Measurements from ENCODE around the gene AP3S2. TPM values are rescaled to one million over a fixed set of nuclear protein-coding genes. Genes with fewer than 3 reads are reported as not detected.

The AP3S2 gene
- total RNA-seq, 1 experiment from 2014 or later = 35.7 TPM

GRCh38 chr15:89899295-89899945, 5.6 kb upstream of the AP3S2 start:
- CTCF ChIA-PET = interaction anchor here (0.6 to 3.2 kb wide), 7 partner anchors 19 to 203 kb away, joined by 3 to 47 read pairs (median 5); partner anchors contain the start of gene IDH2
- POLR2A ChIA-PET = interaction anchor here (1.1 kb wide), 1 partner anchor 13 kb away, joined by 3 read pairs; the partner anchor contains the start of gene ARPIN
- peak overlapping the region; percentile 30; the same call in 1 of the 2 replicates for H3K27ac Mint-ChIP-seq
- no peak overlapping the region for H3K4me3 Mint-ChIP-seq
- no peak for ATAC-seq
- H3K9me3 Mint-ChIP-seq = no peaks in the 10 kb centered on the region
- no peak for DNase-seq (ENCODE audit: low spot score)
- peaks cover 11% of the 10 kb centered on the region for H3K4me1 Mint-ChIP-seq
- no peaks in the 10 kb centered on the region for H3K27me3 Mint-ChIP-seq (ENCODE audit: low read depth)
- H3K36me3 Mint-ChIP-seq = no peaks in the 10 kb centered on the region
- TF ChIP-seq NFYB (CRISPR knock-in tag; conservative IDR thresholded peaks at IDR 0.05; ENCODE audit: low read depth) = no peak
- TF ChIP-seq ZSCAN18 (CRISPR knock-in tag; IDR thresholded peaks at IDR 0.05) = no peak
- no peak for TF ChIP-seq ARID4B (CRISPR knock-in tag; IDR thresholded peaks at IDR 0.05; ENCODE audit: borderline replicate concordance)
- no peak for TF ChIP-seq ZBTB43 (CRISPR knock-in tag; IDR thresholded peaks at IDR 0.05)
- no peak for TF ChIP-seq AR (CRISPR knock-in tag; IDR thresholded peaks at IDR 0.05)
- TF ChIP-seq CDX4 (CRISPR knock-in tag; IDR thresholded peaks at IDR 0.05; ENCODE audit: borderline replicate concordance) = no peak
- TF ChIP-seq, protein P1, sequence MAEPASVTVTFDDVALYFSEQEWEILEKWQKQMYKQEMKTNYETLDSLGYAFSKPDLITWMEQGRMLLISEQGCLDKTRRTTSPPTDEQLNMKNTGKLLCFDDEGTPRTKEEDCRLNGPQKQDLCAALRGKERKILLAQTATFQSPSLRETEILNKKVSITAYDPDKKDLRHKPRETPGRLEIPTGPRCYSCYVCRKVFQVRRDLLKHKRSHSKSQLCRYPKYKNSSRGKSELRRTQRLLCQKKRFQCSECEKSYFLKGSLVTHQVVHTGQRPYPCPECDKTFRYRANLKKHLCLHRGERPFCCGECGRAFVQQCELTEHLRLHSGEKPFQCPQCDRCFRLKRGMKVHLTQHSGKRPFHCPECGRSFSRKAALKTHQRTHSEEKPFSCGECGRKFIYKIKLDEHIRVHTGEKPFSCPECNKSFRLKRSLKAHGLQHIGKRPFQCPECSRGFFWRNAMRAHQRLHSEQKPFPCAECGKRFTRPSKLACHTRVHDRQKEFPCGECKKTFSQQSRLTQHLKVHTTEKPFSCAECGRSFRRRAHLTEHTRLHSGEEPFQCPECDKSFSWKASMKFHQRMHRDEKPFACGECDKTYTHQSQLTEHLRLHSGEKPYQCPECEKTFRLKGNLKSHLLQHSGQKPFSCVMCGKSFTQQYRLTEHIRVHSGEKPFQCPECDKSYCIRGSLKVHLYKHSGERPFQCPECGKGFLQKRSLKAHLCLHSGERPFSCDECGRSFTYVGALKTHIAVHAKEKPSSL (CRISPR knock-in tag; conservative IDR thresholded peaks at IDR 0.05) = no peak
- TF ChIP-seq NFE2L1 (CRISPR knock-in tag; IDR thresholded peaks at IDR 0.05) = no peak
- no peak for TF ChIP-seq FOXP4 (CRISPR knock-in tag; IDR thresholded peaks at IDR 0.05)
- TF ChIP-seq ATF3 (CRISPR knock-in tag; conservative IDR thresholded peaks at IDR 0.05) = no peak
- TF ChIP-seq ATF6 (CRISPR knock-in tag; IDR thresholded peaks at IDR 0.05) = no peak
- no peak for TF ChIP-seq ATF1 (CRISPR knock-in tag; IDR thresholded peaks at IDR 0.05)
- no peak for TF ChIP-seq PRRX2 (CRISPR knock-in tag; IDR thresholded peaks at IDR 0.05)
- TF ChIP-seq ZNF138 (CRISPR knock-in tag; conservative IDR thresholded peaks at IDR 0.05) = no peak
- no peak for TF ChIP-seq ATF2 (CRISPR knock-in tag; IDR thresholded peaks at IDR 0.05; ENCODE audit: borderline replicate concordance, low read depth)
- no peak for TF ChIP-seq ZNF423 (CRISPR knock-in tag; IDR thresholded peaks at IDR 0.05)
- no peak for TF ChIP-seq ETV6 (CRISPR knock-in tag; IDR thresholded peaks at IDR 0.05)
